Measurements from ENCODE around the gene KYNU.
A peak's percentile ranks its signal among the peaks of the same experiment; 100 is the strongest.
"Not testable (repeated sequence)": the region's sequence is repeated elsewhere in the genome, so short reads cannot be mapped to it uniquely, and the experiment has no call there.

The KYNU gene

GRCh38 chr2:143026411-143027054, 149.1 kb downstream of the KYNU start:
- no peak for DNase-seq (ENCODE audit: low read depth in 2 of 2)

GRCh38 chr2:143029141-143029540, 151.7 kb downstream of the KYNU start:
- no peak for DNase-seq (ENCODE audit: low read depth in 2 of 2)

DNA sequence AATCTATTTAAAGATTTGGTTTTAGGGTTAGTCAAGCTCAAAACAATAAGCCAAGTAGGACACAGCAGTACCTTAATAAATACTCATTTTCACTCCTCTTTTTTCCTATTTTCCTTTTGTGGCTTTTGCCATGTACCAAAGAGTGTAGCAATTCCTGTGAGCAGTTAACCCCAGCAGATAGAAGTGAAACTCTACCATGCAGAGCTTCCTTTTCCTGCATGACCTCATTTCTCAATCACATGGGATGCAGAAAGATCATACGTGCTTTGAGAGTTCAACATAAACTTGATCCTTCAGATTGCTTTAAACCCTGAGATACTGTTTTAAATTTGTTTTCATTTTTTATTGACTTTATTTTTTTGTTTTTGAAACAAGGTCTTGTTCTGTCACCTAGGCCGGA, 152.7 kb downstream of the KYNU start:
- no peak for DNase-seq (ENCODE audit: low read depth in 2 of 2)

- DNase-seq (ENCODE audit: low read depth in 2 of 2), result peak in 1 of 2 donors; percentile 27
Observed at GRCh38 chr2:143034292-143035074, 157.0 kb downstream of the KYNU start.

GRCh38 chr2:143051465-143051864, 174.0 kb downstream of the KYNU start:
- no peak for DNase-seq (ENCODE audit: low read depth in 2 of 2)

- not testable (repeated sequence) for DNase-seq (ENCODE audit: low read depth in 2 of 2)
Observed at GRCh38 chr2:143053437-143053836, 176.0 kb downstream of the KYNU start.

GRCh38 chr2:143056550-143056949, 179.1 kb downstream of the KYNU start:
- no peak for DNase-seq (ENCODE audit: low read depth in 2 of 2)

DNA sequence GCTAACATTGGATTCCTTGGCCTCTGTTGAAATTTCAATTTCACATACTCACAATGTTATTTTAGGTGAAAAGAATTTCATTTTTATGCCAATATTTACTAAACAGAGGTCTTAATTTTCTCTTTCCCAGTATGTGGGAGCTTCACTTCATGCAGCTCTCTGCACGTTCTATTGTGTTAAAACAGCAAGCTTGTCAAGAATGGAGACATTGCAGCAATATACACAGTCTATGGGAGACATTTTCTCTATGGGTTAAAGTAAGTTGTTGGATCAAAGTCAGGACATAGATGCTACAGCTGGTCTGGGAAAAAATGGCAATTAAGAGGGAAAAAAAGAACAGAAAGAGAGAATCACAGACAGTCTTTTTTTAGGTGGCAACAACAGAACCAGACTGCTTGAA, 181.4 kb downstream of the KYNU start:
- no peak for DNase-seq (ENCODE audit: low read depth in 2 of 2)

- DNase-seq (ENCODE audit: low read depth in 2 of 2), result no peak
Observed at GRCh38 chr2:143063612-143064200, 186.2 kb downstream of the KYNU start.

- DNase-seq (ENCODE audit: low read depth in 2 of 2), result no peak
Observed at GRCh38 chr2:143068094-143068493, 190.6 kb downstream of the KYNU start.

- no peak for DNase-seq (ENCODE audit: low read depth in 2 of 2)
Observed at GRCh38 chr2:143068509-143068908, 191.0 kb downstream of the KYNU start.

DNA sequence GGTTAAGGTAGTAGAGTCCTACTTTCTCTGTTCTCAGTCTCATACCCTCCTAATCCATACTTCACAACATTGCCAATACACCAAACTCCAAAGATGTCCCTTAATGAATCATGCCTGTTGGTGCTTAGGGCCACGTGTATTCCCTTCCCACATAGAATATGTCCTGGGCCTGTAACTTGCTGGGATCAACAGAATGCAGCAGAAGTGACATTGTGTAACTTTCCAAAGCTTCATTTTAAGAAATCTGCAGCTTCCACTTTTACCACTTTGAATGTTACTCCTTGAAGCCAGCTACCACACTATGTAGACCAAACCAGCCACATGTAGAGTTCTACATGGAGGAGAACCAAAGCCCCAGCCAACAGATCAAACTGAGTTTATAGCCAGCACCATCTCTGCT, 193.2 kb downstream of the KYNU start:
- DNase-seq (ENCODE audit: low read depth in 2 of 2), result no peak

- DNase-seq (ENCODE audit: low read depth in 2 of 2), result no peak
Observed at GRCh38 chr2:143071185-143071876, 193.9 kb downstream of the KYNU start.

DNA sequence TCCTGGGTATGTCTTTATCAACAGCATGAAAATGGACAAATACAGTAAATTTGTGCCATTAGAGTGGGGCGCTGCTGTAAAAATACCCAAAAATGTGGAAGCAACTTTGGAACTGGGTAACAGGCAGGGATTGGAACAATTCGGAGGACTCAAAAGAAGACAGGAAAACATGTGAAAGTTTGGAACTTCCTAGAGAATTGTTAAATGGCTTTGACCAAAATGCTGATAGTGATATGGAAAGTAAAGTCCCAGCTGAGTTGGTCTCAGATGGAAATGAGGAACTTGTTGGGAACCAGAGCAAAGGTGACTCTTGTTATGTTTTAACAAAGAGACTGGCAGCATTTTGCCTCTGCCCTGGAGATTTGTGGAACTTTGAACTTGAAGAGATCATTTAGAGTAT, 197.4 kb downstream of the KYNU start:
- not testable (repeated sequence) for DNase-seq (ENCODE audit: low read depth in 2 of 2)

DNA sequence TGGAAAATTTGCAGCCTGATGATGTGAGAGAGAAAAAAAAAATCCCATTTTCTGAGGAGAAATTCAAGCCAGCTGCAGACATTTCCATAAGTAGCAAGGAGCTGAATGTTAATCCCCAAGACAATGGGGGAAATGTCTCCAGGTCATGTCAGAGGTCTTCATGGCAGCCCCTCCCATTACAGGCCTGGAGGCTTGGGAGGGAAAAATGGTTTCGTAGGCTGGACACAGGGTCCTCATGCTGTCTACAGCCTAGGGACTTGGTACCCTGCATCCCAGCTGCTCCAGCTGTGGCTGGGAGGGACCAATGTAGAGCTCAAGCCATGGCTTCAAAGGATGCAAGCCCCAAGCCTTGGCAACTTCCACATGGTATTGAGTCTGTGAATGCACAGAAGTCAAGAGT, 198.2 kb downstream of the KYNU start:
- DNase-seq (ENCODE audit: low read depth in 2 of 2), result no peak

DNA sequence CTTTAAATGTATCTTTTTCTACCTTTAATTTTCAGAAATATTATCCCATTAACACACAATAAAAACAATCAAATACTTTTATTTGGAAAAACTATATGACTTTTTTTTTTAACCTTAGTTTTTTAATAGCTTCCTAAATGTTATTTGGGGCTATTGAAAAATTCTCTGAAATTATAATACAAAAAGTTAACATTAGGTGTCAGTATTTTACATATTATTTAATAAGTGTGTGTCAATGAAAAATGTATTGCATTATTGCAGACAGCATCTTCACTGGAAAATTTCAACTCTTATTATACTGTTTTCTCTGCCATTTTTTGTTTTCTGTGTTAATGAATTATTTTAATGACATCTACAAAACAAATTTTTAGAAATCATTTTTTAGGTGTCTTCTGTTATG, 200.6 kb downstream of the KYNU start:
- DNase-seq (ENCODE audit: low read depth in 2 of 2), result no peak

DNA sequence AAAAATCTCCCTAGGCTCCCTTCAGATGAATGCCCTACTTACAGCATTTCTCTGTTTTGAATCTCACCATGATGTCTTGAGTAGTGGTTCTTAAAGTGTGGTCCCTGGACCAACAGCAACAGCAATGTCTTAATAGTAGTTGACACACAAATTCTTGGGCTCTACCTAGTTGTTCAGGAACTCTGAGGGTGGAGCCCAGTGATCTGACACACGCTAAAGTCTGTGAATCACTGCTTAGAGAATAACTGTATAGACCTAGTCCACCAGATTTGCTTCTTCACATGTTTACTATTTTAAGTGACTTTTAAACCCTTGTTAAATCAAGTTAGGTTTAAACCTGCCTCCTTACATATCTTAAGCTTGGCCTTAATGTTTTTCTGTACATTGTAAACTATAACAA, 204.2 kb downstream of the KYNU start:
- no peak for DNase-seq (ENCODE audit: low read depth in 2 of 2)

DNA sequence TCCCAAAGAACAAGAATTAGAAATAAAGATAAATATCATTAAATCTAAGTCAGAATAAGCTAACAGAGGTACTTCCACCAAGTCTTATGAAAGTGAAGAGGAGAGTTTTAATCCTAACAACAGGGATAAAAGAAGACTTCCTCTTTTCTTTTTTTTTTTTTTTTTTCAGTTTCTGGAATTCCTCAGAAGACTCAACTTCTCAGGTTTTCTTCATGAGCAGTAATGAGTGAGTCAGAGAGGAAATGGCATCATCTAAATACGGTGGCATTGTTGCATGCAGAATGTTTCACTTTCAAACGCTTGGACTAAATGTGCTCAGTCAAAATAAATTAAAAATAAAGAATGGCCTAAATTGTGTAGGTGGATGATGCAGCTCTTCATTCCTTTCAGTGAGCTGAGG, 206.2 kb downstream of the KYNU start:
- no peak for DNase-seq (ENCODE audit: low read depth in 2 of 2)

DNA sequence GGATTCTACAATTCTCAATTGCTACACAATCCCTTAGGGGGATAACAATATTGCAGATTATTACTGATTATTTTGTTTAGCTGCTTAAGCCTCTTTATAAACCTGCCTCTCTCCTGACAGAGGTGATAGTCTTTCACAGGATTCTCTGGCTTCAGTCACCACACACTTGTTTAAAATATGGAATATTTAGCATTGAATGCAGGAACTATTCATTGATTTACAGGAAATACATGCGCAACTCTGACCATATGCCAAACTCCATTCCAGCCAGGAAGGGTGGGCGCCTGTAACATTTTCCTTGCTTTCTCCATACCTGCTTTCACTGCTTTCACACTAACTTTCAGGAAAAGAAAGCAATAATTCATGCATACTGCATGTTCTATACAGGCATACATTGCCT, 207.0 kb downstream of the KYNU start:
- no peak for DNase-seq (ENCODE audit: low read depth in 2 of 2)

GRCh38 chr2:143085125-143085784, 207.8 kb downstream of the KYNU start:
- no peak for DNase-seq (ENCODE audit: low read depth in 2 of 2)

- DNase-seq (ENCODE audit: low read depth in 2 of 2), result no peak
Observed at GRCh38 chr2:143087033-143087432, 209.6 kb downstream of the KYNU start.

DNA sequence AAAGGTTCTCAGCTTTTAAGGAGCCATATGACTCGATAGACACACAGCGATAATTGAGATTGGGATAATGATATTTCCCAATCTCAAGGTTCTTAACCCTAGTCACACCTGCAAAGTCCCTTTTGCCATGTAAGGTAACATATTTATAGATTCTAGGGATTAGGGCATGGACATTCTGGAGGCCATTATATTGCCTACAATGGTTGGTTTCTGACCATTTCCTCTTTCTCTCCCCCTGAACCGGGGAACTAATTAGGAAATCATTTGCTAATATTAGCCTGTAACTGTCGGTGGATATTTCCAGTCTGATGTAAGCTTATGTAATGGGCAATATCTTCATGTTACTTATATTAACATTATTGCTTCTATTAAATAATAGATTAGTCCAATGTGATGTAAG, 210.9 kb downstream of the KYNU start:
- no peak for DNase-seq (ENCODE audit: low read depth in 2 of 2)
